RWPE1 (cell line): ENCODE measurements around the gene PTPN14.
"Not testable (repeated sequence)": the region's sequence is repeated elsewhere in the genome, so short reads cannot be mapped to it uniquely, and the experiment has no call there.

Source experiments
- CTCF ChIA-PET: fragments of 350-600 bp; sonication (Branson Sonifier 250); formaldehyde crosslinking; extraction: SDS; loops from one replicate; lab custom pipeline; 2021; lab: Yijun Ruan, JAX
- POLR2A ChIA-PET: fragments of 400-600 bp; formaldehyde crosslinking; extraction: SDS; loops from one replicate; lab custom pipeline; 2020; ENCODE audit warnings: antibody characterized with exemption; ENCODE audit not compliant: low non-redundant PET; lab: Yijun Ruan, JAX
- DNase-seq: peaks from one replicate; pipeline ENCODE4 v3.0.0; 2012; ENCODE audit warnings: low spot score
- H3K27ac ChIP-seq: fragments of 450-650 bp; 2 replicates; pipeline ENCODE4 v1.5.1; 2017
- CTCF ChIP-seq: fragments of 450-650 bp; conservative IDR thresholded peaks from 2 replicates; pipeline ENCODE4 v1.5.1; 2017; ENCODE audit warnings: low read depth, mild to moderate bottlenecking

Gene PTPN14

GRCh38 chr1:214500340-214501055 lies 50.9 kb downstream of the PTPN14 start:
- no peak for TF ChIP-seq CTCF
- no peak overlapping the region for H3K27ac ChIP-seq
- no peak for DNase-seq
- ChIA-PET POLR2A (no interaction called here), CTCF (interaction anchor here (0.7 kb wide), 1 partner anchor 41 kb away, joined by 3 read pairs; no protein-coding TSS in a partner anchor)

GRCh38 chr1:214499732-214500131 lies 51.7 kb downstream of the PTPN14 start:
- POLR2A ChIA-PET = no interaction called here
- no peak for TF ChIP-seq CTCF
- CTCF ChIA-PET = interaction anchor here (0.7 kb wide), 1 partner anchor 41 kb away, joined by 3 read pairs; no protein-coding TSS in a partner anchor
- DNase-seq = no peak
- H3K27ac ChIP-seq = no peak overlapping the region

GRCh38 chr1:214498021-214498420 lies 53.4 kb downstream of the PTPN14 start:
- POLR2A ChIA-PET = no interaction called here
- TF ChIP-seq CTCF = no peak
- no peak for DNase-seq
- CTCF ChIA-PET = no interaction called here
- no peak overlapping the region for H3K27ac ChIP-seq

- H3K27ac ChIP-seq = no peak overlapping the region
- no peak for DNase-seq
- ChIA-PET POLR2A (no interaction called here), CTCF (interaction anchor here (0.6 to 0.8 kb wide), 2 partner anchors 28 to 89 kb away, joined by 3 read pairs; no protein-coding TSS in a partner anchor)
- TF ChIP-seq CTCF = no peak
Observed at GRCh38 chr1:214496126-214496525, 55.3 kb downstream of the PTPN14 start.

- no peak for TF ChIP-seq CTCF
- DNase-seq = peak; percentile 72
- H3K27ac ChIP-seq = no peak overlapping the region
- CTCF ChIA-PET = interaction anchor here (0.5 kb wide), 1 partner anchor 370 kb away, joined by 3 read pairs; no protein-coding TSS in a partner anchor
- POLR2A ChIA-PET = no interaction called here
Observed at GRCh38 chr1:214494706-214495105, 56.7 kb downstream of the PTPN14 start.

GRCh38 chr1:214494179-214494578 lies 57.2 kb downstream of the PTPN14 start:
- peak overlapping the region; percentile 55 for H3K27ac ChIP-seq
- DNase-seq, POLR2A ChIA-PET: not testable (repeated sequence)
- CTCF ChIA-PET = interaction anchor here (0.5 kb wide), 1 partner anchor 370 kb away, joined by 3 read pairs; no protein-coding TSS in a partner anchor
